Transverse colon (tissue), 4 donors: Measurements from ENCODE around the gene MAU2.

Source experiments
- CTCF ChIP-seq, 5 experiments: fragments of 200-600 bp in 3 of 5; fragments of 450-650 bp in 2 of 5; sonication (generic) in 3 of 5; IDR thresholded peaks; 1 replicate in 2 of 5; 2 replicates in 3 of 5; pipeline ENCODE4 v1.5.1; 2016 to 2017; ENCODE audit warnings: antibody characterized with exemption in 5 of 5, inconsistent platforms in 3 of 5, mild to moderate bottlenecking in 2 of 5, moderate library complexity in 1 of 5
- EP300 ChIP-seq: sonication (generic); formaldehyde crosslinking; IDR thresholded peaks from one replicate; pipeline ENCODE4 v1.6.1; 2017; ENCODE audit warnings: antibody characterized with exemption, low read depth
- POLR2A ChIP-seq: fragments of 450-650 bp; IDR thresholded peaks from one replicate; pipeline ENCODE4 v1.6.1; 2016; ENCODE audit warnings: antibody characterized with exemption, mild to moderate bottlenecking, moderate library complexity
- POLR2AphosphoS5 ChIP-seq, 3 donors: sonication (generic); formaldehyde crosslinking; IDR thresholded peaks; one replicate each; pipeline ENCODE4 v1.6.1; 2016; ENCODE audit warnings: antibody characterized with exemption in 3 of 3

GRCh38 chr19:19384486-19384885, 63.9 kb downstream of the MAU2 start:
- TF ChIP-seq POLR2AphosphoS5 (IDR thresholded peaks at IDR 0.05) (no peak), CTCF (IDR thresholded peaks at IDR 0.05) (no peak), POLR2A (no peak), EP300 (no peak)
